NCI-H69 (cell line): ENCODE results near the gene KCNG2.
"Not testable (repeated sequence)": the region's sequence is repeated elsewhere in the genome, so short reads cannot be mapped to it uniquely, and the experiment has no call there.

ENCODE experiments used
- DNase-seq: peaks from one replicate; lab custom pipeline; 2025; lab: John Stamatoyannopoulos, UW

KCNG2 gene

DNA sequence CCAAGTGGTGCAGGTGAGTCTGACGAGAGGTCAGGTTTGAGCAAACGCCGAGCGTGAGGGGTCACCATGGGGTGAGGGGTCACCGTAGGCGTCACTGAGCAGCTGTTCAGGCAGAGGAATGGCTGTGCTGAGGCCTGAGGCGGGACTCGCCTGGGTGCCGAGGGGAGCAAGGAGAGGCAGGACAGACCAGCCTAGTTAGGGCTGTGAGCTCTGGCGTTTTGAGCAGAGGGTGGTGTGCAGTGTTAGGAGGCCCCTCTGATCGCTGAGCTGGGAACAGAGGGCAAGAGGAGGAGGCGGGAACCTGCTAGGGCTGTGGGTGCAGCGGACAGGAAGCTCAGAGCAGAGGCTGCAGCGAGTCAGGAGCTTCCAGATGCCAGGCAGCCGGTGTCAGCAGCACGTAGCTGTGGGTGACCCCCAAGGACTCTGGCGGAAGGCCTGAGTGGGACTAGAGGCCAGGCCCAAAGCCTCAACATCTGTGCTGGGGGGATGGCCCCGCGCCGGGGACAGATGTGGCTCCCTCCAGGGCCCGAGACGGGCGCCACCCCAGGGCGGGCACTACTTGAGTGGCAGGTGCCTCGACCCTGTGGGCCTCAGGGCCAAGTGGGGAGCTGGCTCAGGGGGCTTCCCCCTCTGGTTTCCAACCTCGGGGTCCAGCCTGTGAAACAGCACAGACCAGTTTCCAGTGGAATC is 55.7 kb downstream of the KCNG2 start:
- DNase-seq = no peak

- no peak for DNase-seq
Measured at GRCh38 chr18:79853993-79854364, 56.2 kb downstream of the KCNG2 start.

- no peak for DNase-seq
Measured at GRCh38 chr18:79855147-79855933, 57.6 kb downstream of the KCNG2 start.

DNA sequence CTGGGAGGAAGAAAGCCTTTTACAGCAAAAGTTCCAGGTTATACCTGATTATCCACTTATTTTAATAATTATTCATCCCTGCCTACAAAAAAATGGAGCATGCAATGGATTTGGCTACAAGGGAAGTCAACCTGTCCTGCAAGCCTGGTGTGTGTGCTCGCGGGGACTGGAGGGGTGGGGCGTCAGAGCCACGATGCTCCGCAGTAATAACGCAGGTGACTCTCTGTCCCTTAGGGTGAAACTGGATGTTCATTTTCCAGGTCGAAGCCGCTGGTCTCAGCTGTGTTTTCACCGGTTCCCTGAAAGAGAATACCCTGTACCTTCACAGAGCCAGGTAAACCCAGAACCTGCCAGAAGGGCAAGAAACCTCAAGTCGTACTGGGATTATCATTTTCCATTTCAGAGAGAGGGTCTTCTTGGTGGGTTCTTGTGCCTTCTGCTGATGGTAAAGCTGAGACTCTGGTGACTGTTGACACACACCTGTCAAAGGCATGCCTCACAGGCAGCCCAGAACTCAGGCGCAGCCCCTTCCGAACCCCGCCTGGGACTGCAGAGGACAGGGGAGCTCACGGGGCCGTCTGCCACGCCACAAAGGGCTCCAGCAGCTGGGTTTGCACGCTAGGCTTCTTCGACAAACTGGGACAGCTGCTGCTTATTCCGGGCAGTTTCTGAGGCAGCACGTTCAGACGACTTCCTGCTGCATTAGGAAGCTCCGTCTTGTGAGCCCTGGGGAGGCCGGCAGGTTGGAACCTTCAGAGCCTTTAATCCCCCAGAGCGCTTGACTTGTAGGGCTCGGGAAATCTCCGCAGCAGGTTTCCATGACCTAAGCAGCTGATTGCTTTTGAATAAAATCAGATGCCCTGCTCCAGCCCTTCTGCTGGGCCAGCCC is 58.6 kb downstream of the KCNG2 start:
- DNase-seq = peak; percentile 85

- peak; percentile 61 for DNase-seq
Measured at GRCh38 chr18:79857082-79857671, 59.4 kb downstream of the KCNG2 start.

GRCh38 chr18:79859314-79859713 is 61.6 kb downstream of the KCNG2 start:
- DNase-seq = no peak

DNA sequence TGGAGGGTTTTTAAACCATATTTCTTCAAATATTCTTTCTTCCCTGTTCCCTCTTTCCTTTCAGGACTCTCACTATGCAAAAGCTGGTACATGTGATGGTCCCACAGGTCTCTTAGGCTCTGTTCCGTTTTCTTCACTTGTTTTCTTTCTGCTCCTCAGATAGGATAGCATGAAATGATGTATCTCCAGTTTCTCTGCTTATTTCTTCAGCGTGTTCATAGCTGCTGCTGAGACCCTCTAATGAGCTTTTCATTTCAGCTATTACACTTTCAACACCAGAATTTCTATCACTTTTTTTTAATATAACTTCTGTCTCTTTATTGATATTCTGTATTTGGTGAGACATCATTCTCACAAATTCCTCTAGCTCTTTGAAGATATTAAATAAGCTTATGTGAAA is 63.9 kb downstream of the KCNG2 start:
- DNase-seq = no peak

- no peak for DNase-seq
Measured at GRCh38 chr18:79862562-79862961, 64.8 kb downstream of the KCNG2 start.

DNA sequence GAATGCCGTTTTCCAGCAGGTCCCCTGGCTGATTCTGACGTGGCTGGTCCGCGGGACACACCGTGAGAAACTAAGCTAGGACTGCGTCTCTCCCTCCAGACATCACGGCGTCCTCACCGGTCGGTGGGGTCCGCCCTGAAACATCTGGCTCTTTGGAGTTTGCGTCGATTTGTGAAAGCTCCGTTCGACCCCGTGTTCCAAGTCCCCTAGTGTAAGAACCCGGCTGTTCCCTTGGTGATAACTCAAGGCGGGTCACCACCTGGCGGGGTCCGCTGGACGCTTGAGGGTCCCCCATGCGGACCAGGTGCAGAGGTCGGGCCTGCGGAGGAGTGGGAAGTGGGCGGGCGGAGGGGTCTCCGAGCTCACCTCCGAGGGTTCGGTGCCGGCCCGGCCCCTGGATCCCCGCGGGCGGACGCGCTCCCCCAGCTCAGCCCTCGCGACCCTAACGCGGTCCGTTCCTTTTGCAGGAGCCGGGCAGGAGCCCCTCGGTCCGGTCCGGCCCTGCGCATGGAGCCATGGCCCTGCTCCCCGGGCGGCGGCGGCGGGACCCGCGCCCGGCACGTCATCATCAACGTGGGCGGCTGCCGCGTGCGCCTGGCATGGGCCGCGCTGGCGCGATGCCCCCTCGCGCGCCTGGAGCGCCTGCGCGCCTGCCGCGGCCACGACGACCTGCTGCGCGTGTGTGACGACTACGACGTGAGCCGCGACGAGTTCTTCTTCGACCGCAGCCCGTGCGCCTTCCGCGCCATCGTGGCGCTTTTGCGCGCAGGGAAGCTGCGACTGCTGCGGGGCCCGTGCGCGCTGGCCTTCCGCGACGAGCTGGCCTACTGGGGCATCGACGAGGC is 65.6 kb downstream of the KCNG2 start:
- DNase-seq = no peak

DNA sequence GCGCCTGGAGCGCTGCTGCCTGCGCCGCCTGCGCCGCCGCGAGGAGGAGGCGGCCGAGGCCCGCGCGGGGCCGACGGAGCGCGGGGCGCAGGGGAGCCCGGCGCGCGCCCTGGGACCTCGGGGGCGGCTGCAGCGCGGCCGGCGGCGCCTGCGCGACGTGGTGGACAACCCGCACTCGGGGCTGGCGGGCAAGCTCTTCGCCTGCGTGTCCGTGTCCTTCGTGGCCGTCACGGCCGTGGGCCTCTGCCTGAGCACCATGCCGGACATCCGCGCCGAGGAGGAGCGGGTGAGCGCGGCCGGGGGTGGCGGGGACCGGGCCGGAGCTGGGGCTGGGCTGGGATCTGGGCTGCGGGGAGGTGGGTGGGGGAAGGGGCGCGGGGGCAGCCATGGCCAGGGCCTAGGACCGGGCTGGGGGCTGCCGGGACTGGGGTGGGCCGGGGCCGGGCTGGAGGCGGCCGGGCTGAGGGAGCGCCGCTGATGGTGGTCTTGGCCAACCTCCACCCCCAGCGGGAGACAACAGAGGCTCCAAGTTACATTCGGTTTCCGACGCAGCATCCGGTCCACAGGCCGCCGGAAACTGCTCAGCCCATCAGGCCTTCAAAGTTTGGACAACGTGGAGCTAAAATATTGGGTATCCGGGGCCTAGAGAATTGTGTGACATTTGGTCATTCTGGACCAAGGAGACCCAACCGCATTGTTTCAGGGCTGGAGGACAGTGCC is 66.4 kb downstream of the KCNG2 start:
- no peak for DNase-seq

DNA sequence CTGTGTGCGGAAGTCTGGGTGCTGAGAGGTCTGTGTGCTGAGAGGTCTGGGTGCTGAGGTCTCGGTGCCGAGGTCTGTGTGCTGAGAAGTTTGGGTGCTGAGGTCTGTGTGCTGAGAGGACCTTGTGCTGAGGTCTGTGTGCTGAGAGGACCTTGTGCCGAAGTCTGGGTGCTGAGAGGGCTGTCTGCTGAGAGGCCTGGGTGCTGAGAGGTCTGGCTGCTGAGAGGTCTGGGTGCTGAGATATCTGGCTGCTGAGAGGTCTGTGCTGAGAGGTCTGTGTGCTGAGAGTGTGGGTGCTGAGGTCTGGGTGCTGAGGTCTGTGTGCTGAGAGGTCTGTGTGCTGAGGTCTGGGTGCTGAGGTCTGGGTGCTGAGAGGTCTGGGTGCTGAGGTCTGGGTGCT is 67.2 kb downstream of the KCNG2 start:
- not testable (repeated sequence) for DNase-seq

DNA sequence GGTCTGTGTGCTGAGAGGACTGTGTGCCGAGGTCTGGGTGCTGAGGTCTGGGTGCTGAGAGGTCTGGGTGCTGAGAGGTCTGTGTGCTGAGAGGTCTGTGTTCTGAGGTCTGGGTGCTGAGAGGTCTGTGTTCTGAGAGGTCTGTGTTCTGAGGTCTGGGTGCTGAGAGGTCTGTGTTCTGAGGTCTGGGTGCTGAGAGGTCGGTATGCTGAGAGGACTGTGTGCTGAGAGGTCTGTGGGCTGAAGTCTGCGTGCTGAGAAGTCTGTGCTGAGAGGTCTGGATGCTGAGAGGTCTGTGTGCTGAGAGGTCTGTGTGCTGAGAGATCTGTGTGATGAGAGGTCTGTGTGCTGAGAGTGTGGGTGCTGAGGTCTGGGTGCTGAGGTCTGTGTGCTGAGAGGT is 68.2 kb downstream of the KCNG2 start:
- DNase-seq = not testable (repeated sequence)

DNA sequence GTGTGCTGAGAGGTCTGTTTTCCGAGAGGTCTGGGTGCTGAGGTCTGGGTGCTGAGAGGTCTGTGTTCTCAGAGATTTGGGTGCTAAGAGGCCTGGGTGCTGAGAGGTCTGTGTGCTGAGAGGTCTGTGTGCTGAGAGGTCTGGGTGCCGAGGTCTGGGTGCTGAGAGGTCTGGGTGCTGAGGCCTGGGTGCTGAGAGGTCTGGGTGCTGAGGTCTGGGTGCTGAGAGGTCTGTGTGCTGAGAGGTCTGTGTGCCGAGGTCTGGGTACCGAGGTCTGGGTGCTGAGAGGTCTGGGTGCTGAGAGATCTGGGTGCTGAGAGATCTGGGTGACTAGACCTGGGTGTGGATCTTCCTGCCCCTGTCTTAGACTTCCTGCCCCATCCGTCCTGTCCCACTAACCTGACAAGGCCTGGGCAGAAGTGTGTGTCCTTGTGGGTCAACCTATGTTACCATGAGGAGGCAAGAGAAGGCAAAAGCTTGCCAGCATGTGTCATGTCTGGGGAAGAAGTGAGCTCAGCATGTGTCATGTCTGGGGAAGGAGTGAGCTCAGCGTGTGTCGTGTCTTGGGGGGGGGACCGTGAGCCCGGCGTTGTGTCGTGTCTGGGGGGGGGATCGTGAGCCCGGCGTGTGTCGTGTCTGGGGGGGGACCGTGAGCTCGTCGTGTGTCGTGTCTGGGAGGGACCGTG is 69.3 kb downstream of the KCNG2 start:
- no peak for DNase-seq

DNA sequence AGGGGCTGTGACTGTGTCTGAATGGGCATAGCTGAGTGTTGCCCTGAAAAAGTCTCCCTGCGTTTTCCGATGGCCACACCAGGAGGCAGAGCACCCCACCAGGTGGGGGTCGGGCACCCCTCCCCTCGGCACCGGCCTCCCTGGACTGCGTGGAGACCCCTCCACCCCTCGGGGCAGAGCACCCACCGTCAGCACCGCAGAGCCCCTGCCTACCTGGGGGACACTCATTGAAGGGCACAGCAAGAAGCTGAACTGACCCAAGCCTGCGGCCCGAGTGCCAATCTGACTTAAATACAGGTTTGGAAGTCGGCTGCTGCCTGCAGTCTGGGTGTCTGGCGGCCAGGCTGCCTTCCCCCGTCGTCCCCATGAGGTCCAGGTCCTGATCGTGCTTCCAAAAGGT is 69.9 kb downstream of the KCNG2 start:
- DNase-seq = no peak

DNA sequence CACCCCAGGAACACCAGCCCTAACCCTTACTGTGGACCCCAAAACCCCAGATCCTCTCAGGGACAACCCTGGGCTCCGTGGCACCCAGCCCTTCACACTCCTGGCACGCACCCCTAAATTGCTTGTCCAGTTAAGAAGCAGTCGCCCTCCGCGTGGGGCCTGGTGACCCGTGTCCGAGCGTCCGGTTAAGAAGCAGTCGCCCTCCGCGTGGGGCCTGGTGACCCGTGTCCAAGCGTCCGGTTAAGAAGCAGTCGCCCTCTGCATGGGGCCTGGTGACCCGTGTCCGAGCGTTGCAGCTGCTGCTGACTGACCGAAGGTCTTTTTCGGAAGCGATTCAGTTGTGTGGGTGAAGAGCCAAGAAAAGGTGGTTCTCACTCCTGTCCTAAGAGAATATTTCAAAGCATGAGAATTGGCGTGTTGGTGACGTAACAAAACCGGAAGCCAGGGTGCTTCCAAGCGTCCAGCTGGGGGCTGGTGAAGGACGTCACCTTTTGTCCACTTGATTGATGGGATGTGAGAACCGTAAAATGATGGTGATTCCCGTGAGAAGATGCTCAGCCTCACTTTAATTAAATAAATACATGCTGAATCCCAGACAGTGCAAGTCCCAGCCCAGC is 70.5 kb downstream of the KCNG2 start:
- no peak for DNase-seq

DNA sequence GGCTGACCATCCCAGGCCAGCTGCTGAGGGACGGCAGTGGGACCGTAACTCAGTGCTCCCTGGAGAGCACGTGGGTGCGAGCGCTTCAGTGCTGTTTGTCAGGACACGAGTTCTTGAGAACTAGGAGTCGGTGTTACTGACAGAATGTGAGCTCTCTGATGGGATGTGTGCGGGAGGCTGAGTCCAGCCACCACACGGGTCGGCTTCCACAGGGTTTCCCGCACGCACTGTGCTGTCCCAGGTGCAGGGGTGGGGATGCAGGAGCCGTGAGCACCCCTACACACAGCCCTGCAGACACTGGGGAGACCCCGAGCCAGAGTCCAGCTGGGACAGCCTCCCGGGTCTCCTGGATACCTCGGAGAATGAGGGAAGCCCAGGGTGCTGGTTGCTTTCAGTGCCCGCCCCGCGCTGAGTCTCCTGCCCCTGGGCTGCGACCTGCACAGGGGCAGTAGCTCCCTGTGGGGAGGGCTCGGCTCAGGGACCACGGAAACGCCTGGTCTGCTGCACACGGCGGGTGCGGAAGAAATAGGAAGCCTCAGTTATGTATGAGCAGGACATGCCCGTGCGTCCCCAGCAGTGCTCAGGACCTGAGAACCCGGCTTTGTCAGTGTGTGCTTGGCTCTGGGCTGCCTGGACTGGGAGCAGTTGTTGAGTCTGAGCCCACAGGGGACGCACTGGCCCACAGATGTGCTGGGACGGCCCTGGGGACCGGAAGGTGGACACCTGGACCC is 71.2 kb downstream of the KCNG2 start:
- DNase-seq = no peak

GRCh38 chr18:79869591-79870300 is 72.0 kb downstream of the KCNG2 start:
- no peak for DNase-seq

DNA sequence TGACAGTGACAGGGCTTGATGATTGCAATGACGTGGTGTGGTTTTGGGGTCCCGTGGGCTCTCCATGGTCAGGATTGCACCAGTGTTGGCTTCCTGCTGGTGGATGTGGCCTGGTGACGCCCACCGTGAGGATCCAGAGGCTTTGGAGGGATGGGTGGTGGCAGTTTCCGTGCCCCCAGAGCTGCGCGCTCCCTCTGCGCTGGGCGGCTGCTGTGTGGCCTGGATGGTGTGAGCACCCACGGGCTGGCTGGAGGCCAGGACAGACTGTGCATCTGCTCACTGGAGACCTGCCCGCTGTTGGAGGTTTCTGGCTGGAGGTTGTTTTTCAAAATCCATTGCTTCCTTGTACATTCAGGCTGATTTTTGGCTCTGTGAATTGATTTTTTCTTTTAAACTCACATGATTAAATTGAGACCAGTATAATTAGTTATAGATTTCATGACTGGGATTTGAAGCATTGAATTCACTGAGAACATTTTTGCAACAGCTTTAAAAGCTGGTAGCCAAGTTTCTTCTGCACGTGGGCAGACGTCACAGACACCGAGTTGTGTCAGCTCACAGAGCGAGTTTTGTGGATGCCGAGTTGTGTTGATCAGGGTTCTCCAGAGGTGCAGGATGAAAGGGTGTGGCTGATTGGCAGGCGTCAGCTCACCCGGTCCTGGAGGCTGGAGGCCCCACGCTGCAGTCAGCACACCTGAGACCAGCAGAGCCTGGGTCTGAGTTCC is 72.7 kb downstream of the KCNG2 start:
- DNase-seq = no peak
